ENCODE measurements around the gene SLCO4C1.

DNA sequence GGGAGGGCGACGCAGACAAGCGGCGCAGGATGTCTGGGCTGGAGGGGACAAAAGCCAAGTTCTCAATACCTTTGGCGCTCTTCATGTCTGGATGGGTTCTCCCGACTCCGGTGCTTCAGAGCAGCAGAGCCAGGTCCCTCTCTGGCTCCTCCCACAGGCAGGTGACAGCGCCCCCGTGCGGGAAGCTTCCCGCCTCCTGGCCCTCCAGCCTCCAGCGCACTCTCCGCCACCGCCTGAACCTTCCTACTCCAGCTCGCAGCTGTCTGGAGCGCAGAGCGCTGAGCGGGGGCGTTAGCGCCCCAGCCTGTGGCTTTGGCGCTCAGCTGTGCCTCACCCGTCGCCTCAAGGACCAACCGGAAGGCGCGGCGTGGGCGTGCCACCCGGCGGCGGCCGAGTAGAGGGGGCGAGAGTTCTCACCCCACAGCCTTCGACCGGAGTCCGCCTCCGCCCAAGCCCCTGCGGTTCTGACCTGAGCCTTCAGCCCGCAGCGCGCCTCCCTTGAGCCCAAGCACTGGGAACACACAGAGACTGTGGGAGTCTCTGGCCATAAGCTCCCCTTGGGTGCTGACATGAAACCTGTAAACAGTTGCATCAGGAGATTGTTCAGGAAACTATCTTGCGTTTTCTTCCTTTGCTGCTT is at the start of gene SLCO4C1:
- TF ChIP-seq, protein P1, sequence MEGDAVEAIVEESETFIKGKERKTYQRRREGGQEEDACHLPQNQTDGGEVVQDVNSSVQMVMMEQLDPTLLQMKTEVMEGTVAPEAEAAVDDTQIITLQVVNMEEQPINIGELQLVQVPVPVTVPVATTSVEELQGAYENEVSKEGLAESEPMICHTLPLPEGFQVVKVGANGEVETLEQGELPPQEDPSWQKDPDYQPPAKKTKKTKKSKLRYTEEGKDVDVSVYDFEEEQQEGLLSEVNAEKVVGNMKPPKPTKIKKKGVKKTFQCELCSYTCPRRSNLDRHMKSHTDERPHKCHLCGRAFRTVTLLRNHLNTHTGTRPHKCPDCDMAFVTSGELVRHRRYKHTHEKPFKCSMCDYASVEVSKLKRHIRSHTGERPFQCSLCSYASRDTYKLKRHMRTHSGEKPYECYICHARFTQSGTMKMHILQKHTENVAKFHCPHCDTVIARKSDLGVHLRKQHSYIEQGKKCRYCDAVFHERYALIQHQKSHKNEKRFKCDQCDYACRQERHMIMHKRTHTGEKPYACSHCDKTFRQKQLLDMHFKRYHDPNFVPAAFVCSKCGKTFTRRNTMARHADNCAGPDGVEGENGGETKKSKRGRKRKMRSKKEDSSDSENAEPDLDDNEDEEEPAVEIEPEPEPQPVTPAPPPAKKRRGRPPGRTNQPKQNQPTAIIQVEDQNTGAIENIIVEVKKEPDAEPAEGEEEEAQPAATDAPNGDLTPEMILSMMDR (IDR thresholded peaks at IDR 0.05): peak; percentile 63 to 83 (median 75)
- TF ChIP-seq POLR2A (IDR thresholded peaks at IDR 0.05): peak; percentile 47 to 69 (median 57)

Data from body of pancreas (tissue), 4 donors.